Measurements from ENCODE around the gene CA9. TPM values are rescaled to one million over a fixed set of nuclear protein-coding genes. Genes with fewer than 3 reads are reported as not detected.

CA9 gene
- total RNA-seq, 1 experiment from 2014 or later, result 0.40 TPM

DNA sequence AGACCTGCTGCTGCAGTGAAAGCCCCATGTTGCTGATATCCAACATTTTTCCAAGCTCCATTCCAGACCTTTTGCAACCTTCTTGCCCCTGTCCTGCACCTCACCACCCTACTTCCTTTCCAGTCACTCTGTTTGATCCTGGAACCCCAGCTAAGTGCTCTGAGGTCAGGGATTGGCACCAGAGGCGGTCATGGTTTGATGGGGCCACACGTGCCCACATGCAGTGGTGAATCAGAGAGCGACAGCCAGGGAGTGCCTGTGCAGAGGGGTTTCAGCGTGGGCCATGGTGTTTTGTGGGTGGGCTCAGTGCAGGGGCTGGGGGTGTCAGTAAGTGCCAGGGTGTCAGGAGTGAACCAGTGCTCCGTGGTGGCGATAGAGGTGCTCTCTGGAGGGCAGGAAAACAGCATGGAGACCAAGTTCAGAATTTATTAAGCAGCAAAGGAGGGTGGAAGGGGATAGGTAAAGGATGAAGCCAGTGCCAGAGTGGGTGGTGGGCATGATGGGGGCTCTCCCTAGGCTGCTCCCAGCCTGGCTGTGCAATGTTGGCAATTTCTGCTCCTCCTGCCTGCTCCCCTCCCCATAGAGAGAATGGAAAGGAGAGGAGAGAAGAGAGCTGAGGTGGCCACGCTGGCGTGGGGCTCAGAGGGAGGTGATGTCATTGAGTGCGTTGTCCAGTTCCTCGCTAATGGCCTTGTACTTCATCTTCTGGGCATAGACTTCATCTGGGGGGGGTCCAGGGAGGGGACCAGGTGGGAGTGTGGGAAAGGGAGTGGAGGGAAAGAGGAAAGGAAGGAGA is 9.0 kb downstream of the CA9 start:
- H3K4me3 ChIP-seq, result no peak overlapping the region
- H3K9me3 ChIP-seq, result no peaks in the 10 kb centered on the region
- DNase-seq, result peak; percentile 43
- no peaks in the 10 kb centered on the region for H3K27me3 ChIP-seq
- H3K36me3 ChIP-seq, result peaks cover 65% of the 10 kb centered on the region

DNA sequence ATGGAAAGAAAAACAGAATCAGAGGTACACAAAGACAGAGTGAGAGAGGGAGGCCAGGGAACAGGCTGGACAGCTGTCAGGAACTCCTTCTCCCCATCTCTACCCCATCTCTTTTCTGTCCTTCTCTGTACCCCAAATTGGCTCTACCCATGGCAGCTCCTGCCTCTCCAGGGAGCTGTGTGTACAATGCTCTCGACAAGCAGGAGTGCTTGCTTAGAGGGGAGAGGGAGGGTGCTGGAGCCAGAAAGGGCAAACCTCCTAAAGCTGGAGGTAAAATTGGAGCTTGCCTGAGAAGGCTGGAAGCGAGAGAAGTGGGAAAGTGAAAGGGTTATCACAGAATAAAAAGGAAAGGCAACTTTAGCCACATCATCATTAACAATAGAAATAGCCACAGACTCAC is 9.6 kb downstream of the CA9 start:
- Histone ChIP-seq H3K4me3 (no peak overlapping the region), H3K36me3 (peaks cover 72% of the 10 kb centered on the region), H3K27me3 (no peaks in the 10 kb centered on the region), H3K9me3 (no peaks in the 10 kb centered on the region)
- no peak for DNase-seq

DNA sequence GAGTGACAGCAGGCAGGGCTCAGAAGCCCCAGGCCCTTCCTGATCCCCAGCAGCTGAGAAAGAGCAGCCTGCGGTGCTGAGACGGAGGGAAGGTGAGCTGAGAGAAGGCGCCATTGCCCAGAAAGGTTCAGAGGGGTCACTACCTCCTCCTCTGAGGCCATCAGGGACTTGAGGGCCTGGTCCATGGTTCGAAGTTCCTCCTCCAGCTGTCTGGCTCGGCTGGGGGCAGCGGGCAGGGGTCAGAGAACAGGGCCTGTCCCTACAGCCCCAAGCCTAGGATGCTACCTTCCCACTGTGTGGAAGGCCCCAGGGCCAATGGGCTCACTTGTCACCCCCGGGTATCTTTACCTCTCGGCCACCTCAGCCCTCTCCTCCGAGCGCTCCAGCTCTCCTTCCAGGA is 11.2 kb downstream of the CA9 start:
- DNase-seq, result no peak
- Histone ChIP-seq H3K4me3 (no peak overlapping the region), H3K36me3 (peaks cover 85% of the 10 kb centered on the region), H3K27me3 (no peaks in the 10 kb centered on the region), H3K9me3 (no peaks in the 10 kb centered on the region)

DNA sequence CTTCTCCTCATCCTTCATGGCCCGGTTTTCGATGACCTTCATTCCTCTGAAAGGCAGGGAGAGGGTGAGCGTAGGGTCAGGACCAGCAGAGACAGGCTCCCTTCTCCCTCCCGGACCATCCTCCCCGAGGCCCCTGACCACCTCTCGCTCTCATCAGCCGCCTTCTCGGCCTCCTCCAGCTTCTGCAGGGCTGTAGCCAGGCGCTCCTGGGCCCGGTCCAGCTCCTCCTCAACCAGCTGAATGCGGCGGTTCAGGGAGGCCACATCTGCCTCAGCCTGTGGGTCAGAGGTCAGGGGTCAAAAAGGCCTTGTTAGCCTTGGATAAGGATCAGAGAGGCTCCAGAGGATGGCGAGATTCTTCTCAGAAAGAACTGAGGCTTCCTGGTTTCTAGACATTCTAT is 11.8 kb downstream of the CA9 start:
- H3K9me3 ChIP-seq, result no peaks in the 10 kb centered on the region
- peaks cover 85% of the 10 kb centered on the region for H3K36me3 ChIP-seq
- no peak for DNase-seq
- H3K4me3 ChIP-seq, result no peak overlapping the region
- H3K27me3 ChIP-seq, result no peaks in the 10 kb centered on the region

DNA sequence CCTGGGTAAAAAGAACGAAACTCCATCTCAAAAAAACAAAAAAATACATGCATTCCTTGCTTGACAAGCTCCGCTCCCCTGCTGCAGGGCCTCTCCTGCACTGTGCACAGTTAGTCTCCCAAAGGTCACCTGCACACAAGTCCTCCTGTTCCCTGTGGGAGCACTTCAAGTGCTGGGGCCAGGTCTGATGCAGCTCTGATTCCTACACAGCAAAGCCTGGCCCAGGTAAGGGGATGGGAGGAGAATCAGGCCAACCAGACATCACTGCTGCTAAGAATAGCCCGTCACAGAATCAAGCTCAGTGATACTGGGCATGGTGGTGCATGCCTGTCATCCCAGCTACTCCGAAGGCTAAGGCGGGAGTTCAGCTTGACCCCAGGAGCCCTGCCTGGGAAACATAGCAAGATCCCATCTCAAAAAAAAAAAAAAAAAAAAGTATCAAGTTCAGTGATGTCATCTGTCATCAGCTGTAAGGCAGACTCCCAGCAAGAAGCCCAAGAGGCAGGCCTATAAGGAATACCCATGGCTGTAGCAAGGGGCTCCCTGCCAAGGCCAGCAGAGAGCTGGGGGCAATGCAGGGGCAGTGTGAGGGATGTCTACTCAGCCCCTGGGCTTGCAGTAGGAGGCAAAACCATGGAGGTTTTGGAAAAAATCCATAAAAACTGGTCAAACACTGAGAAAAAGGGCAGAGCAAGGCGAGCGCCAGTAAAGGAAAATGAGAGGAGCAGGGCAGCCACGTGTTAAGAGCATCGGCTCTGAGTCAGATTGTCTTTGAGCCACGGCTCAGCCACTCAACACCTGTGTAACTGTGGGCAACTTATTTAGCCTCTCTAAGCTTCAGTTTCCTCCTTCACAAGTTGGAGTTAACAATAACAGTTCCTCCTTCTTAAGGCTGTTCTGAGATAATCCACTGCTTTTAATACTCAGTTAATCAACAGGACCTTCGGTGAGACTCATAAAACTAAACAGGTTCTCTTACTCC is 12.8 kb downstream of the CA9 start:
- H3K36me3 ChIP-seq, result peaks cover 81% of the 10 kb centered on the region

DNA sequence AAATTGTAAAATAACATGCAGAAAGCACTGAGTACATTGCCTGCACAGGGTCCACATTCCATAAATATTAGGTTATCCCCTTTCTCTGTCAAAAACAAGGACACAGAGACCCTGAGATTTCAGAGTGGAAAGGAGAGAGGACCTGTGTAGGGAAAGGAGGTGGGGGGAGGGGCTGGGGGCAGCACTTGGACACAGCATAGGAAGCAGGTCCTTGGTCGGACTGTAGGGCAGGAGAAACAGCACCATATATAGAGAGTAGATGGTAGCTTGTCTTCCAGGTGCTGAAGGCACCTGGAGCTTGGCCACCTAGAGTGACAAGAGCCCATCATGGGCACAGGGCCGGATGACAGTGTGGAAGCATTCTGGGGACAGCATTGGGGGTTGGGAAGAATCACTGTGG is 13.6 kb downstream of the CA9 start:
- H3K36me3 ChIP-seq, result peaks cover 73% of the 10 kb centered on the region
- no peaks in the 10 kb centered on the region for H3K27me3 ChIP-seq
- peak overlapping the region; percentile 88 for H3K4me3 ChIP-seq
- H3K9me3 ChIP-seq, result no peaks in the 10 kb centered on the region
- DNase-seq, result no peak

More for the DNA sequence above, 12.8 kb downstream of the CA9 start:
- H3K9me3 ChIP-seq, result no peaks in the 10 kb centered on the region
- peak overlapping the region; percentile 88 for H3K4me3 ChIP-seq
- no peaks in the 10 kb centered on the region for H3K27me3 ChIP-seq
- DNase-seq, result peak; percentile 45

DNA sequence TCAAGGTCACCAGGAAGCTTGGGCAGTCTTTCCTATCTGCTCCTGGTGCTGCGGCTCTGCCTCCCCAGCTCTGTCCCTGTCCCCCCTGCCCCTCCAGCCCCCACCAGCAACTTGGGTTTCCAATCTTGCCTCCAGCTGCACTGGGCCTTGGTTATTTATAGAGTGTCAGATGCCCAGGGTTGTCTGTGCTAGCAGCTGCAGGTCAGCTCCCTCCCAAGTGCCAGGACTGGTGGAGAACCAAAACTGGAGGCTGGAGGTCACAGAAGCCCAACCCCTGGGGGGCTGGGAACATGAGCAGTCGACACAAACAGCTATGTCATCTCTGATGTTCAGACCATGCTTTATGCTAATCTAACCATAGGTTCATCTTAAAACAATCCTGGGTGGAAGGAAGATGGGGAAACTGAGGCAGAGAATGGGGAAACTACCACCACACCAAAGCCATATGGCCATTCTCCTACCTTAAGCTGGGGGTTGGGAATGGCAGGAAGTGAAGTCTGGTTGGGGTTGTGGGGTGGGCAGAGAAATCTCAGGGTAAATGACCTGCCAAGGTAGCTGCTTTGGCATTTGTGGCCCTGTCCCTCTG is 14.3 kb downstream of the CA9 start:
- no peak for DNase-seq
- Histone ChIP-seq H3K4me3 (peak overlapping the region; percentile 88), H3K27me3 (no peaks in the 10 kb centered on the region), H3K9me3 (no peaks in the 10 kb centered on the region), H3K36me3 (peaks cover 66% of the 10 kb centered on the region)

DNA sequence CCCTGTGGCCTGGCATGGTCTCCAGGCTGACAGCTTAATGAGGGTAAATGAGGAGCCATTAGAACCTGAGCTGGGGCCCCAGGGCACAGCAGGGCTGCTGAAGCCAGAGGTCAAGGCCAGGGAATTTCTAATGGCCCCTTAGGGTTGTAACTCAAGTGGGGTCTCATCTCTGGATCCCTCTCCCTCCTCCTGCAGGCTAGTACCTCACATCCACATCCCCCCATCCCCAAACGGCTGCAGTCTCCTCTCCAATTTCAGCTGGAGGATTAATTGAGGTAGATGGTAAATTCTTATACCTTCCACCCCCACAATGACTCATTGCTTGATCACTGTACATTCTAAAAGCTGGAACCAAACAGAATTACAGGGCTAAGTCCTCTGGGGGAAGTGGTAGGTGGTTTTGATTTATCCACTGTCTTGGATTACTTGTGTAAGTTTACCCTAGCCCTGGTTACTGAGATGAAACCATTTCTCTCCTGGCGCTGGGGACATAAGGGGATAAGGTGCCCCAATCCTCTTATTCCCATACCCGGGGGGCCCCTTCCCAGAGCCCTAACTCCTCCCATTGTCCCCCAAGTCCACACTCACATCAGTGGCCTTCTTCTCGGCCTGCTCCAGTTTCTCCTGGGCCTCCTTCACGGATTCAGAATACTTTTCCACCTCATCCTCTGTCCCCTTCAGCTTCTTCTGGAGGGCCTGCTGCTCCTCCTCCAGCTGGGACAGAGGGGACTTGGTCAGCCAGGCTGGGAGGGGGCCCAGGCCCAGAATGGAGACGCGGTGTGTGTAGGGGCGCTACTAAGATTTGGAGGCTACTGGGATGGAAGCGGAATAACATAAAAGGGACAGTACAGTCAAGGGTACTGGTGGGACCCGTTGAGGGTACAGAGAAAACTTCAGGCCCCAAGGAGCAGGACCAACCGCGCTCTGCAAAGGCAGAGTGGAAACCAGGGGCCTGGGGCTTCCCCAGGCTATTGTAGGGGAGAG is 15.1 kb downstream of the CA9 start:
- DNase-seq, result peak; percentile 51
- no peaks in the 10 kb centered on the region for H3K27me3 ChIP-seq
- peaks cover 58% of the 10 kb centered on the region for H3K36me3 ChIP-seq
- H3K9me3 ChIP-seq, result no peaks in the 10 kb centered on the region
- peak overlapping the region; percentile 88 for H3K4me3 ChIP-seq

DNA sequence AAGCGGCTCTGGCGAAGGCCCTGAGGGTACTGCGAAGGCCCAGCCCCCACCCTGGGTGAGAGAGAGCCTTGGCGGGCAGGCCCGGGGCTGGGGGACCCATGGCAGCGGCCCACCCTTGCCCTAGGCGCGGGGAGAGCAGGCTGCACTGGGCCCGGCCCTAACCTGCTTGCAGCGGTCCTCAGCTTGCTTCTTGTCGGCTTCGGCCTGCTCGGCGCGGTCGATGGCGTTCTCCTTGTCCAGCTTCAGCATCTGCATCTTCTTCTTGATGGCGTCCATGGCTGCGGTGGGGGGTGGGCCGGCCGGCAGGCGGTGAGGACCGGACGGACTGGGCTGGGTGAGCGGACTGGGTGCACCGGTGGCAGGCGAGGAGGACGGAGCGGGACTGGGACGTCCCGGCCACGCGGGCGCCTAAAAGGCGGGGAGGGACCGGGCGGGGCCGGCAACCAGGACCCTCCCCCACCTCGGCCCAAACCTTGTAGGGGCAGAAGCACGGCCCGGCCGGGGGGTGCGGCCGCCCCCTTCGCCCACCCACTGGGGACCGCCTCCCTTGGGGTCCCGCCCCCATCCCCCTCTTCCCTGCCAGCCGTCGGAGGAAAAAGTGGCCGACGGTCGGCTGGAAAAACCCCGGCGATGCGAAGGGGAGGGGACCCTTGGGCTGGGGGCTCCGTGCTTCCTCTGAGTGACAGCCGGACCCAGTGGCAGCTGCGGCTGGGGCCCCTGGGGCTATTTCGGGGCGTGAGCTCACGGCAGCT is 16.0 kb downstream of the CA9 start, which contains the start of gene TPM2:
Gene TPM2 (minus strand): TSS at position 384 of the 752 bp plus-strand sequence. CDS start 108 bp downstream, at position 276.
- Histone ChIP-seq H3K27me3 (no peaks in the 10 kb centered on the region), H3K4me3 (peak within 1 kb of the TSS; percentile 88), H3K9me3 (no peaks in the 10 kb centered on the region), H3K36me3 (peaks cover 53% of the 10 kb centered on the region)
- peak; percentile 99 for DNase-seq

DNA sequence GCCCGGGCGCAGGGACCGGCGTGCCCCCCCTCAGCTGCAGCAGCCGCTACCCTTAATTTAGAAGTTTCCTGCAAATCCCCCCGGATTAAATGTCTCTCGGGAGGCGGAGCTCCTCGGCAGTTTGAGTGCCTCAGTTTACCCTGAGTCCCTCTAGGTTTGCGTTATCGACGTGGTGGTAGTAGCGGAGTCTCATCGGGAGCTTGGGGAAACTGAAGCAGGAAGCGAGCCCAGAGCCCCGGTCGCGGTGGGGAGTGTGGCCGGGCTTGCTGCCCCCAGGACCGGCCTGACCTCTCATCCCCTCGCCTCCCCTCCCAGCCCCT is 16.5 kb downstream of the CA9 start:
- H3K4me3 ChIP-seq, result peak overlapping the region; percentile 88
- peaks cover 53% of the 10 kb centered on the region for H3K36me3 ChIP-seq
- no peak for DNase-seq
- H3K9me3 ChIP-seq, result no peaks in the 10 kb centered on the region
- H3K27me3 ChIP-seq, result no peaks in the 10 kb centered on the region

DNA sequence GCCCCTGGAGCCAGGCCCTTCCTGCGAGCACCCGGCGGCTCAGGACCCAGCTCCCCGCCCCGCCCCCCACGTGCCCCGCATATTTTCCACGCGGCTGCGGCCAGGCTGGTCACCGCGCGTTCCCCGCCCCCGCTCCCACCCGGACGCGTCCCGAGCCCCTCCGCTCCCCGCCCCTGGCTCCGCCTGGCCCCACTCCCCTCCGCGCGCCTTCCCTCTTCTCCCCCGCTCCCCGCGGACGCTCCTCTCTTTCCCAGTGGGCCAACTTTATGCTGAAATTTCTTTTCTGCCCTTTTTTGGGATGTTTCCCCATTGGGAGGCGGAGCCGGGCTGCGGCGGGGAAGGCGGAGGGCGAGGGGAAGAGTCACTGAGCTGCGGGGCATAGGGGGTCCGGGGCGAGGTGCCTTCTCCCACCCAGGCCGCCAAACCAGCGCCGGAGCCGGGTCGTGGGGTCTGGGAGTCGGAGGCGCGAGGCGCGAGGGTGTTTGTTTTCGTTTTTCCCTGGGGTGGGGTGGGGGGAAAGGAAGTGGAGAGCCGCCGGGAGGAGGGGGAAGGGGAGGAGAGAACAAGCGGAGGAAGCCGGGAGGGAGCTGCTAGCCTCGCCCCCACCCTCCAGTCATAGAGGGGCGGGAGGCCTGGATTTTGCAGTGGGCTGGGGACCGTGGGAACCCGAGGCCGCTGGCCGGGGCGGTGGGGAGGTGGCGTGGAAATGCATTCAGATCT is 17.0 kb downstream of the CA9 start:
- Histone ChIP-seq H3K9me3 (no peaks in the 10 kb centered on the region), H3K4me3 (peak overlapping the region; percentile 88), H3K27me3 (no peaks in the 10 kb centered on the region), H3K36me3 (peaks cover 51% of the 10 kb centered on the region)
- peak; percentile 95 for DNase-seq

DNA sequence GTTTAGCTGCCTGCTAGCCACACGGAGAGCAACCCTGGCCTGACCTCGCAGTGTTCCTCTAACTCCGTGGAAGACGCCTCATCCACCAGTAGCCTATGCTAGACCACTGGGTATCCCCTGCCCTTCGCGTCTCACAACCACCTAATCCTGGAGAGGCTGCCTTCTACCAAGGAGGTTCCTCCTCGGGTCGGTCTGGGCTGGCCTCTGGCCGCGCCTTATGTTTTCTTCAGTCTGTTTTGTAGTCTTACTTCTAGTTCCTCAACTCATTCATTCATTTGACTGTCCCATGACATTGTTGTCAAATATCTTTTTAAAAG is 17.6 kb downstream of the CA9 start:
- no peaks in the 10 kb centered on the region for H3K9me3 ChIP-seq
- peaks cover 51% of the 10 kb centered on the region for H3K36me3 ChIP-seq
- no peaks in the 10 kb centered on the region for H3K27me3 ChIP-seq
- peak overlapping the region; percentile 88 for H3K4me3 ChIP-seq
- DNase-seq, result no peak

DNA sequence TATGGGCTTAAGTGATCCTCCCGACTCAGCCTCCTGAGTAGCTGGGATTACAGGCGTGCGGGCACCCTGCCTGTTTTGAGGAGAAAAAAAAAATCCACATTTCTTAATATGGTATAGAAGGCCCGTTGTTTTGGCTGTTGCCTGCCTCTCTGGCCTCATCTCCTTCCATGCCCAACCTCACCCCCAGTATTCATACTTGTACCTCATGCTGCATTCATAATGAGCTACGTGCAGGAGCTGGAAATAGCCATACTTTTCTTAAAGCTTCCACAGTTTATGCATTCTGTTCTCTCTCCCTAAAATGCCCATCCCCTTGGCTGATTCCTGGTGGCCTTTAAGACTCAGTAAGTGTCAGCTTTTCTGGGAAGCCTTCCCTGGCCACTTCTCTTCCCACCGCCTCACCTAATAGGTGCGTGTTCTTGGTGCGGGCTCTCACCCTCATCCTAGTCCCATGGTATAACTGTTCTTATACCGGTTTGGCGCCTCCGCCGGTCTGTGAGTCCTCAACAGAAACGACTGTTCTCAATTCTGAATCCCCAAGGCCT is 18.1 kb downstream of the CA9 start:
- Histone ChIP-seq H3K4me3 (no peak overlapping the region), H3K9me3 (no peaks in the 10 kb centered on the region), H3K27me3 (no peaks in the 10 kb centered on the region), H3K36me3 (peaks cover 51% of the 10 kb centered on the region)
- DNase-seq, result no peak

DNA sequence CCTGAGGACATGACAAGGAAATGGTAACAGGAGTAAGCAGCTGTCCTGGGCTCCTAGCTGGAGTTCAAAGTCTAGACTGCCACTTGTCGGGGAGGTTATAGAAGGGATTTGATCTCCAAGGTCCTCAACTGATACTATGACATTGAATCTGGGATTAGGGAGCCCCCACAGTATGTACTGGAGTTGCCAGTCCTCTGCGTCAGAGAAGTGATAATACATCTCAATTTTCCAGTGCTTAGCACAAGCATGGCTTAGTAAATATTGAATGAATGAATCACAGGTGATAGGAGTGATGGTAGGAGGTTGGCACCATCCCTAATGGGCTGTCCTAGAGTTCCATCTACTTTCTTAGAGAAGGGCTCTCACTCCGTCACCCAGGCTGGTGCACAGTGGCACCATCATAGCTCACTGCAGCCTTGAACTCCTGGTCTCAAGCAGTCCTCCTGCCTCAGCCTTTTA is 22.2 kb downstream of the CA9 start:
- H3K36me3 ChIP-seq, result peaks cover 64% of the 10 kb centered on the region
- no peaks in the 10 kb centered on the region for H3K9me3 ChIP-seq
- no peak for DNase-seq
- H3K4me3 ChIP-seq, result no peak overlapping the region
- H3K27me3 ChIP-seq, result no peaks in the 10 kb centered on the region

All from MG63 (cell line).